AG10803 (cell line): Measurements from ENCODE around the gene RGMB.

ENCODE experiments used
- DNase-seq: peaks from one replicate; pipeline ENCODE4 v3.0.0; 2010; ENCODE audit warnings: low read depth
- H3K4me3 ChIP-seq: 2 replicates; pipeline ENCODE4 v1.5.1; 2011; ENCODE audit warnings: mild to moderate bottlenecking, low read length, control low read depth
- CTCF ChIP-seq: conservative IDR thresholded peaks from 2 replicates; pipeline ENCODE4 v1.5.1; 2011; ENCODE audit warnings: mild to moderate bottlenecking, low read length, control low read depth, inconsistent platforms

The RGMB gene

GRCh38 chr5:98769210-98769958, 4.1 kb upstream of the RGMB start:
- peak; percentile 52 for TF ChIP-seq CTCF
- H3K4me3 ChIP-seq = peak overlapping the region; percentile 72
- DNase-seq = peak; percentile 85

DNA sequence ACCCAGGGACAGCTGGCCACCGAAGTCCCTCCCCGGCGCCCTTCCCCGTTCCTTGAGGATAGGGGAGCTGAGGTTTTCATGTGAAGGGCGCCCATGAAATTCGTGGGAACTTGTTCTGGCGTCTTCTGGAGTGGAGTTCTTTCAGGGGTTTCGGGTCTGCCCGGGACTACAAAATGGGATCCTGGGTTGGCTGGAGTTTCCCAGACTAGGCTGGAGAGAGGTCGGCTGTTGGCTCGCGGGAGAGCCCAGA, 3.6 kb upstream of the RGMB start:
- TF ChIP-seq CTCF = no peak
- DNase-seq = no peak
- peak overlapping the region; percentile 72 for H3K4me3 ChIP-seq

- peak; percentile 73 for DNase-seq
Observed at GRCh38 chr5:98770209-98770910, 3.1 kb upstream of the RGMB start.

DNA sequence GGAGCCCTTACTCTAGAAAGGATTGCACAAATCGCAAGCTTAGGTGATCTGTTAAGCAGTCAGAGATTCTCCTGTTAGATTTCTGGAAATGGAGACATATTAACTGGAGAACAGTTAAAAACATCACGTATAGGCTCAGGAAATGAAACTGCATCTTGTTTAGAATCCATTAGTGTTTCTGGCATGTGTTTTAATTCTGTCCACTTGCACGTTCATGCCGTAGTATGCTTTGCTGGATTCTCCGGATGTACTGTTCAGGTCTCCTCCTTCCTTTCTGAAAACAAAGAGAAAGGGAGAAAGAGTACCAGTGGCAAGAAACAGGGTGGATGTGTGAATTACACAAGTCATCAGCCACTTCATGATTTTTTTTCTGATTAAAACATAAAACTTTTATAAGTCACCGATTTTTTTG, 2.5 kb upstream of the RGMB start:
- H3K4me3 ChIP-seq = peak overlapping the region; percentile 72
- peak; percentile 36 for DNase-seq
- no peak for TF ChIP-seq CTCF

More at GRCh38 chr5:98770209-98770910, 3.1 kb upstream of the RGMB start:
- peak overlapping the region; percentile 72 for H3K4me3 ChIP-seq
- TF ChIP-seq CTCF = no peak

DNA sequence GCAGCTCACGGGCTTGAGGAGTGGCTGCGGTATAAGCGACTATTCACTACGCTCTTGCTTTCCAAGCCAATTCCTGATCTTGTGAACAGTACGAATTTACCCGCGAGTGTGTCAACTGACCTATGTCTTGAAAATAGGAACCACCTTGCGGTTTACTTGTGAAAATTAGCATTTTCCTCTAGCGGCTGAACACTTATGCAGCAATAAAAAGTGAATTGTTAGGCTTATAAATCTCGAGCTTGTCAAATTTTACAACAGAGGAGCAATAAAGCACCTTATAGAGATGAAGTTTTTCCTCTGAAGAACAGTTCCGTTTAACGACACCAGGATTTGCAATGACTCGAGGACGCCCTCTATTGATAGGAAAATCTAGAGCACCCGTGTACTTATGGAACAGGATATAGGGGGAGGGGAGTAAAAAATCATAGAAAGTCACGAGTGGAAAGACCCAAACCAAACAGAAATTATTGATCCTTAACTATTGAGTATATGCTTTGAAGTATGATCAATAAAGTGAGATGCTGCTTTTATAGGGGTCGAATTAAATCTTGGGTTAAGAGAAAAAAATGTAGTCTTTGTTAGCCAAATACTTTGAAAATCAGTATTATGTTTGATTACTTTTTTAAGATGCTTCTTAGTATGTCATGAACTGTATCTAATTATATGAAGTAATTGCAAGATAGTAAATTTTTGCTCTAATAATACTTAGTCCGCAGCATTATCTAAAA, 1.9 kb upstream of the RGMB start:
- H3K4me3 ChIP-seq = peak overlapping the region; percentile 72
- peak; percentile 94 for DNase-seq
- peak; percentile 96 for TF ChIP-seq CTCF

DNA sequence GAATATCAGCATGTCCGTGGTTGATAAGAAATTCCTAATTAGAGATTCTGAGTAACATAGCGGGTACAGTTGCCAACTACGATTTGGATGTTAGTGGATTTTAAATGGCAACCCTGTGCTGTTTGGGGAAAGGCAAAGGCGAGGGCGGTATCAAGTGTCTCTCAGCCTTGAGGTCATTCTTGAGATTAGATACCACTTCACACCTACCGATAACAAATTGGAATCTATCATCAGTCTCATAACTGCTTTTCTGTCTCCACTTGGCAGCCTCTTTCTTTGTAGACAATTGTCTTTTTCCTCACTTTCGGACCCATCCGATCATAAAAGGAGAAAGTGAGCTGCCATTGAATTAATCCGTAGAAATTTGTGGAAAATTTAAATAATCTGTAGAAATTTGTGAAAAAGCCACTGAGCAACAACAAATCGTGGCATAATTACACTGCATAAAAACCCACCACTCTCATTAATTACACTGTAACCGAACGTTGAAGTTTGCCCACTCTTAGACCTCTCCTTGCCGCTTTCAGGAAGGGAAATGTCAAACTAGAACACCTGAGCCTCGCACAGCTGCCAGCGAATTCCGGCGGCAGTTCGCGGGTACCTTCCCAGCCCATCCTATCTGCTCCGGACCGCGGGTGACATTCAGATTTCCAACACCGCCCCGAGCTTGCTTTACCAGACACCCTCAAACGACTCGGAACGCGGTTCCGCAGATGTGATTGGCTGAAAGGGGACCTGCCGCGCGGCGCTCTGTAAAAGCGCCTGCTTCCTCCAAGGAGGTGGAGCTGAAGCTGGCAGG, 849 bp upstream of the RGMB start:
- H3K4me3 ChIP-seq = peak overlapping the region; percentile 72
- no peak for DNase-seq
- TF ChIP-seq CTCF = no peak
